ENCODE results near the gene CNGA2.

- TF ChIP-seq POLR2A (IDR thresholded peaks at IDR 0.05; ENCODE audit: low read depth, low read length) (no peak), MXI1 (IDR thresholded peaks at IDR 0.05; ENCODE audit: borderline replicate concordance, low read depth, low read length) (no peak), CTCF (conservative IDR thresholded peaks at IDR 0.05; ENCODE audit: low read depth, low read length) (no peak), MAZ (IDR thresholded peaks at IDR 0.05; ENCODE audit: borderline replicate concordance, low read depth, low read length) (no peak), MAFK (IDR thresholded peaks at IDR 0.05; ENCODE audit: low read depth, low read length) (no peak), RFX5 (IDR thresholded peaks at IDR 0.05; ENCODE audit: low read depth, low read length) (no peak), CEBPB (IDR thresholded peaks at IDR 0.05; ENCODE audit: low read depth, low read length) (no peak), USF2 (IDR thresholded peaks at IDR 0.05; ENCODE audit: low read depth, low read length) (no peak), RCOR1 (IDR thresholded peaks at IDR 0.05; ENCODE audit: insufficient replicate concordance, low read length) (no peak), RAD21 (IDR thresholded peaks at IDR 0.05; ENCODE audit: low read length) (no peak), NFE2L2 (IDR thresholded peaks at IDR 0.05; ENCODE audit: low read depth, low read length) (no peak), SMC3 (IDR thresholded peaks at IDR 0.05; ENCODE audit: low read depth, low read length) (no peak), BHLHE40 (IDR thresholded peaks at IDR 0.05; ENCODE audit: low read depth, low read length) (no peak)
Observed at GRCh38 chrX:151694661-151695582, 39.6 kb upstream of the CNGA2 start, which contains the start of gene PRRG3.

Data from IMR-90 (cell line).